K562 (cell line): ENCODE data around the gene SORCS1. TPM values are rescaled to one million over a fixed set of nuclear protein-coding genes. Genes with fewer than 3 reads are reported as not detected.

Experiments
- ARID3B ChIP-seq: fragments of 250-450 bp; sonication (Bioruptor Pico); IDR thresholded peaks from 2 replicates; pipeline ENCODE4 v1.4.0; 2020; ENCODE audit warnings: borderline replicate concordance
- CC2D1A ChIP-seq: fragments of 450-650 bp; IDR thresholded peaks from 2 replicates; pipeline ENCODE4 v1.6.1; 2017; ENCODE audit warnings: mild to moderate bottlenecking
- EHMT2 ChIP-seq: fragments of 450-650 bp; IDR thresholded peaks from 2 replicates; pipeline ENCODE4 v1.6.1; 2018; ENCODE audit warnings: antibody characterized with exemption
- JUNB ChIP-seq: fragments of 450-650 bp; formaldehyde crosslinking; conservative IDR thresholded peaks from 2 replicates; pipeline ENCODE4 v1.4.0; 2020; ENCODE audit warnings: mild to moderate bottlenecking
- JUND ChIP-seq, 2 experiments: IDR thresholded peaks; 2 replicates in 1 of 2; 3 replicates in 1 of 2; pipeline ENCODE4 v1.6.1; 2011; ENCODE audit warnings: borderline replicate concordance in 2 of 2, low read depth in 2 of 2, low read length in 2 of 2, improper control_type of control experiment in 1 of 2, missing biosample characterization in 1 of 2, missing genetic modification characterization in 1 of 2, missing genetic modification reagents in 1 of 2
- RFX1 ChIP-seq: fragments of 450-650 bp; IDR thresholded peaks from 2 replicates; pipeline ENCODE4 v1.6.1; 2016; ENCODE audit warnings: mild to moderate bottlenecking, moderate library complexity
- SP1 ChIP-seq: sonication (generic); formaldehyde crosslinking; IDR thresholded peaks from 2 replicates; pipeline ENCODE4 v1.8.1; 2022; ENCODE audit warnings: mild to moderate bottlenecking, missing genetic modification reagents
- ZBTB40 ChIP-seq, 2 experiments: fragments of 450-650 bp in 1 of 2; sonication (generic) in 1 of 2; formaldehyde crosslinking in 1 of 2; IDR thresholded peaks; 2 replicates each; pipeline versions ENCODE4 v1.7.1 to v1.9.0; 2016 to 2022; ENCODE audit warnings: inconsistent platforms in 1 of 2, mild to moderate bottlenecking in 1 of 2, missing genetic modification reagents in 1 of 2
- ZNF41 ChIP-seq: fragments of 250-450 bp; sonication (Bioruptor Pico); conservative IDR thresholded peaks from 2 replicates; pipeline ENCODE4 v1.4.0; 2020; ENCODE audit warnings: mild to moderate bottlenecking
- ZNF785 ChIP-seq: fragments of 250-450 bp; sonication (Bioruptor Pico); IDR thresholded peaks from 2 replicates; pipeline ENCODE4 v1.4.0; 2020; ENCODE audit warnings: mild to moderate bottlenecking
- polyA plus RNA-seq, 8 experiments: library from polyadenylated mRNA; depleted of rRNA in 4 of 8; stranded (reverse) in 5 of 8; unstranded in 3 of 8; fragments of >200 nt; fragmentation: Nextera tagmentation in 2 of 8; fragmentation: Illumina TruSeq in 1 of 8; extraction: Ambion mirVana in 2 of 8; extraction: Trizol in 1 of 8; gene quantifications; 2 replicates each; pipeline versions ENCODE4 v1.2.1 to v1.2.3, GENCODE V29; 2011 to 2014; ENCODE audit warnings: inconsistent platforms in 1 of 8, missing spikeins in 1 of 8
- total RNA-seq, 7 experiments: library from RNA; depleted of rRNA in 6 of 7; stranded (reverse); fragments of >200 nt in 6 of 7; fragmentation: Illumina TruSeq in 2 of 7; extraction: Trizol in 2 of 7; gene quantifications; 2 replicates each; pipeline versions ENCODE4 v1.2.1 to v1.2.3, GENCODE V29; 2011 to 2021; ENCODE audit warnings: low replicate concordance in 1 of 7
- TF ChIP-seq, protein P1 (sequence below): fragments of 250-450 bp; sonication (Bioruptor Pico); IDR thresholded peaks from 2 replicates; pipeline ENCODE4 v1.4.0; 2020; ENCODE audit warnings: mild to moderate bottlenecking, moderate library complexity
- TF ChIP-seq, protein P2 (sequence below): sonication (generic); formaldehyde crosslinking; IDR thresholded peaks from 2 replicates; pipeline ENCODE4 v1.8.0; 2022; ENCODE audit warnings: mild to moderate bottlenecking, missing genetic modification reagents

The SORCS1 gene
- total and polyA plus RNA-seq, 9 of the 15 experiments (the other 6 are each of a cell fraction or from before 2014, with no cell fraction given): 1.5 to 3.9 (median 2.7) TPM

DNA sequence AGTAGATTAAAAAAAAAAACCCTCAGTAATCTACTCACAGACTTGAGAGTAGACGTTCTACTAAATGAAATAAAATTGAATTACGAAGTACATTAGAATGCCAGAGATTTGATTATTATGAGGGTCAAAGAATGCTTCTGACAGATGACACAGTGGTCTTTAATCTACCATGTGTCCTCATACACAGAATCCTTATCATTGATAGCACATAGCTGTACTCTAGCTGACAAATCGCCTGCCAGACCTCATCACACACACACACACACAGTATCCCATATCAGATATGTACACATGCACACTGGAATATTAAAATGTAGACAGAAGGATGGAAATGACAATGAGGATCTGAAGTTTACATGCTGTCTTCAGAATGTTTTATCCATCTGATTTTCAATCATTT, 104.6 kb downstream of the SORCS1 start (continued):
- TF ChIP-seq, protein P1, sequence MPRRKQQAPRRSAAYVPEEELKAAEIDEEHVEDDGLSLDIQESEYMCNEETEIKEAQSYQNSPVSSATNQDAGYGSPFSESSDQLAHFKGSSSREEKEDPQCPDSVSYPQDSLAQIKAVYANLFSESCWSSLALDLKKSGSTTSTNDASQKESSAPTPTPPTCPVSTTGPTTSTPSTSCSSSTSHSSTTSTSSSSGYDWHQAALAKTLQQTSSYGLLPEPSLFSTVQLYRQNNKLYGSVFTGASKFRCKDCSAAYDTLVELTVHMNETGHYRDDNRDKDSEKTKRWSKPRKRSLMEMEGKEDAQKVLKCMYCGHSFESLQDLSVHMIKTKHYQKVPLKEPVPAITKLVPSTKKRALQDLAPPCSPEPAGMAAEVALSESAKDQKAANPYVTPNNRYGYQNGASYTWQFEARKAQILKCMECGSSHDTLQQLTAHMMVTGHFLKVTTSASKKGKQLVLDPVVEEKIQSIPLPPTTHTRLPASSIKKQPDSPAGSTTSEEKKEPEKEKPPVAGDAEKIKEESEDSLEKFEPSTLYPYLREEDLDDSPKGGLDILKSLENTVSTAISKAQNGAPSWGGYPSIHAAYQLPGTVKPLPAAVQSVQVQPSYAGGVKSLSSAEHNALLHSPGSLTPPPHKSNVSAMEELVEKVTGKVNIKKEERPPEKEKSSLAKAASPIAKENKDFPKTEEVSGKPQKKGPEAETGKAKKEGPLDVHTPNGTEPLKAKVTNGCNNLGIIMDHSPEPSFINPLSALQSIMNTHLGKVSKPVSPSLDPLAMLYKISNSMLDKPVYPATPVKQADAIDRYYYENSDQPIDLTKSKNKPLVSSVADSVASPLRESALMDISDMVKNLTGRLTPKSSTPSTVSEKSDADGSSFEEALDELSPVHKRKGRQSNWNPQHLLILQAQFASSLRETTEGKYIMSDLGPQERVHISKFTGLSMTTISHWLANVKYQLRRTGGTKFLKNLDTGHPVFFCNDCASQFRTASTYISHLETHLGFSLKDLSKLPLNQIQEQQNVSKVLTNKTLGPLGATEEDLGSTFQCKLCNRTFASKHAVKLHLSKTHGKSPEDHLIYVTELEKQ (CRISPR knock-in tag): no peak
- no peak for TF ChIP-seq SP1 (CRISPR knock-in tag)
- no peak for TF ChIP-seq ARID3B (CRISPR knock-in tag)
- TF ChIP-seq ZNF41 (CRISPR knock-in tag): no peak
- no peak for TF ChIP-seq RFX1
- TF ChIP-seq, protein P2, sequence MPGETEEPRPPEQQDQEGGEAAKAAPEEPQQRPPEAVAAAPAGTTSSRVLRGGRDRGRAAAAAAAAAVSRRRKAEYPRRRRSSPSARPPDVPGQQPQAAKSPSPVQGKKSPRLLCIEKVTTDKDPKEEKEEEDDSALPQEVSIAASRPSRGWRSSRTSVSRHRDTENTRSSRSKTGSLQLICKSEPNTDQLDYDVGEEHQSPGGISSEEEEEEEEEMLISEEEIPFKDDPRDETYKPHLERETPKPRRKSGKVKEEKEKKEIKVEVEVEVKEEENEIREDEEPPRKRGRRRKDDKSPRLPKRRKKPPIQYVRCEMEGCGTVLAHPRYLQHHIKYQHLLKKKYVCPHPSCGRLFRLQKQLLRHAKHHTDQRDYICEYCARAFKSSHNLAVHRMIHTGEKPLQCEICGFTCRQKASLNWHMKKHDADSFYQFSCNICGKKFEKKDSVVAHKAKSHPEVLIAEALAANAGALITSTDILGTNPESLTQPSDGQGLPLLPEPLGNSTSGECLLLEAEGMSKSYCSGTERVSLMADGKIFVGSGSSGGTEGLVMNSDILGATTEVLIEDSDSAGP (CRISPR knock-in tag): no peak
- no peak for TF ChIP-seq ZBTB40 (IDR thresholded peaks at IDR 0.05)
- no peak for TF ChIP-seq ZBTB40 (CRISPR knock-in tag; IDR thresholded peaks at IDR 0.05)
- TF ChIP-seq JUNB: no peak
- no peak for TF ChIP-seq EHMT2
- TF ChIP-seq CC2D1A: no peak
- TF ChIP-seq JUND (IDR thresholded peaks at IDR 0.05; ENCODE audit: borderline replicate concordance, low read depth, low read length): no peak
- no peak; the same call in 2 of the 3 replicates for TF ChIP-seq JUND (tag; IDR thresholded peaks at IDR 0.05; ENCODE audit: borderline replicate concordance, low read depth, low read length)
- TF ChIP-seq ZNF785 (CRISPR knock-in tag): no peak
